ENCODE data around the gene ASS1.
A peak's percentile ranks its signal among the peaks of the same experiment; 100 is the strongest.

The ASS1 gene

GRCh38 chr9:130537346-130538050 lies 92.7 kb downstream of the ASS1 start:
- DNase-seq = peak; percentile 13

- peak; percentile 51 for DNase-seq
Measured at GRCh38 chr9:130539420-130540223, 94.9 kb downstream of the ASS1 start.

- DNase-seq = no peak
Measured at GRCh38 chr9:130541533-130541932, 96.8 kb downstream of the ASS1 start.

GRCh38 chr9:130542038-130542437 lies 97.3 kb downstream of the ASS1 start:
- no peak for DNase-seq

GRCh38 chr9:130542457-130543228 lies 97.9 kb downstream of the ASS1 start:
- no peak for DNase-seq

- DNase-seq = no peak
Measured at GRCh38 chr9:130543368-130543767, 98.6 kb downstream of the ASS1 start.

- no peak for DNase-seq
Measured at GRCh38 chr9:130543859-130544258, 99.1 kb downstream of the ASS1 start.

GRCh38 chr9:130544364-130544763 lies 99.6 kb downstream of the ASS1 start:
- no peak for DNase-seq

GRCh38 chr9:130548103-130548502 lies 103.3 kb downstream of the ASS1 start:
- no peak for DNase-seq

GRCh38 chr9:130549093-130549735 lies 104.5 kb downstream of the ASS1 start:
- DNase-seq = no peak

Data from fibroblast of skin of scalp (primary cell).